NT2/D1 (cell line): ENCODE data around the gene RPL10.

Experiments
- SUZ12 ChIP-seq: IDR thresholded peaks from 2 replicates; pipeline ENCODE4 v1.6.1; 2011; ENCODE audit not compliant: insufficient read length, insufficient read depth; ENCODE audit errors: extremely low read depth
- YY1 ChIP-seq: IDR thresholded peaks from 2 replicates; pipeline ENCODE4 v1.6.1; 2011; ENCODE audit not compliant: insufficient read length, insufficient read depth
- ZNF274 ChIP-seq: IDR thresholded peaks from 2 replicates; pipeline ENCODE4 v1.6.1; 2011; ENCODE audit warnings: mild to moderate bottlenecking, low read depth, low read length

- TF ChIP-seq YY1 (no peak), ZNF274 (no peak), SUZ12 (no peak)
Observed at GRCh38 chrX:154420402-154420756, 22.2 kb downstream of the RPL10 start.
